ENCODE measurements around the gene TLR3. TPM values are rescaled to one million over a fixed set of nuclear protein-coding genes. Genes with fewer than 3 reads are reported as not detected.
A peak's percentile ranks its signal among the peaks of the same experiment; 100 is the strongest.

Gene TLR3
- total and polyA plus RNA-seq, 7 donors, result 0.49 to 4.0 (median 1.0) TPM

DNA sequence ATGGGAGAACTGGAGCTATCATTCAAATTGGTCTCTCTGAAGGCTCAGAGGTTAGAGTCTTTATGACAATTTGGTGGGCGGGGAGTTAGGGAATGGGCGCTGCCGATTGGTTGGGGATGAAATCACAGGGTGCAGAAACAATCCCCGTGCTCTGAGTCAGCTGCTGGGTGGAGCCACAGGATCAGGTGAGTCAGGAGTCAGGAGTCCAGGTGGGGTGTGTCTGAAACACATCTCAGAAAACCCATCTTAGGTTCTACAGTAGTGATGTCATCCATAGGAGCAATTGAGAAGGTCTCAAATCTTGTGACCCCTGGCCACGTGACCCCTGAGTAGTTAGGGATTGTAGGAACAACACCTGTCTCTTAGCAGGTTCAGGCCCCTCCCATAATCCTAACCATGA lies 41.6 kb upstream of the TLR3 start:
- WGBS, 3 donors, result 91 to 95% (median 93%) methylated on average over 5 of the region's 5 CpGs
- TF ChIP-seq, protein P1, sequence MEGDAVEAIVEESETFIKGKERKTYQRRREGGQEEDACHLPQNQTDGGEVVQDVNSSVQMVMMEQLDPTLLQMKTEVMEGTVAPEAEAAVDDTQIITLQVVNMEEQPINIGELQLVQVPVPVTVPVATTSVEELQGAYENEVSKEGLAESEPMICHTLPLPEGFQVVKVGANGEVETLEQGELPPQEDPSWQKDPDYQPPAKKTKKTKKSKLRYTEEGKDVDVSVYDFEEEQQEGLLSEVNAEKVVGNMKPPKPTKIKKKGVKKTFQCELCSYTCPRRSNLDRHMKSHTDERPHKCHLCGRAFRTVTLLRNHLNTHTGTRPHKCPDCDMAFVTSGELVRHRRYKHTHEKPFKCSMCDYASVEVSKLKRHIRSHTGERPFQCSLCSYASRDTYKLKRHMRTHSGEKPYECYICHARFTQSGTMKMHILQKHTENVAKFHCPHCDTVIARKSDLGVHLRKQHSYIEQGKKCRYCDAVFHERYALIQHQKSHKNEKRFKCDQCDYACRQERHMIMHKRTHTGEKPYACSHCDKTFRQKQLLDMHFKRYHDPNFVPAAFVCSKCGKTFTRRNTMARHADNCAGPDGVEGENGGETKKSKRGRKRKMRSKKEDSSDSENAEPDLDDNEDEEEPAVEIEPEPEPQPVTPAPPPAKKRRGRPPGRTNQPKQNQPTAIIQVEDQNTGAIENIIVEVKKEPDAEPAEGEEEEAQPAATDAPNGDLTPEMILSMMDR (IDR thresholded peaks at IDR 0.05), result no peak
- H3K4me3 ChIP-seq, result no peak overlapping the region
- no peaks in the 10 kb centered on the region for H3K27me3 ChIP-seq (ENCODE audit: insufficient read depth in 3 of 3, low read length in 2 of 3)
- peaks cover 20% of the 10 kb centered on the region for H3K4me1 ChIP-seq
- no peaks in the 10 kb centered on the region for H3K36me3 ChIP-seq (ENCODE audit: insufficient read depth in 1 of 2, low read depth in 1 of 2)
- H3K27ac ChIP-seq, result no peak overlapping the region
- intact Hi-C loops (cut with DNase I), result no loop called here
- no peak for ATAC-seq
- DNase-seq, result no peak
- no peaks in the 10 kb centered on the region for H3K9me3 ChIP-seq

DNA sequence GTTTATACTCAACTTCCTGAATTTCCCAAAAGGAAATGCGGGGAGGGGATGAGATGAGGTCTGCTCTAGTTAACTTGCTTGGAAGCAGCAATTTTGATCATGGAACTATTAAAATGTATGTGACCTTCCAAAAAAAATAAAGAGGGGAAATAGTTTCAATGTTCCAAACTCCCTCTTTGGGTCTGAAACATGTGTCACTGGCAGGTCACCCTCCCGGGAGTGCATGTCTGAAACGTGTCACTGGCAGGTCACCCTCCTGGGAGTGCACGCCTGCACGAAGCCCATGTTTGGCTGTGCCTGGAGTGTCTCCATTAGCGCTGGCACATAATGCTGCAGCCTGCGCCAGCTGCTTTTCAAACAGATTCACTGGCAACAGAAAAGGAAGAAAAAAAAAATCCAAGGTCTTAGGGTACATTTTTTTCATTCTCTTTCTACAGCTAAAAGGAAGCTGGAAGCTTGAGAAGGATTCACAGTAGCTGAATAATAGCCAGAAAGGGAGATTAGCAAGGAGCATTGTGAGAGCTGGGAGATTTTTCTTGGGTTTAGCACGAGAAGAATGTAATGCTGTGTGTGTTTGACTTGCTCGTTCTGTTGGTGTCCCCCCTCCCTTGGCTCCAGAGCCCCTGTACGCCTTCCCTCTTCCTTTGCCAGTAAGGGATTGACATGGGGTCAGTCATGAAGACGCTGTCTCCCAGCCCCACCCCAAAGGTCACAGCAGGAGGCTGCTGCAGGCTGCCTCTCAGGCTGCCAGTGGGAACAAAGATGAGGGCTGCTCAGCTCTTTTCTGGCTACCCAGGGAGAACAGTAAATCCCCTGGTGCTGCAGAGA lies 39.2 kb upstream of the TLR3 start:
- 3 to 10% (median 6%) methylated on average over 11 of the region's 11 CpGs for WGBS, 3 donors
- TF ChIP-seq, protein P1 (IDR thresholded peaks at IDR 0.05), result no peak
- ATAC-seq, result peak; percentile 85 to 96 (median 94)
- no peaks in the 10 kb centered on the region for H3K9me3 ChIP-seq
- H3K27ac ChIP-seq, result peak overlapping the region; percentile 28
- no peaks in the 10 kb centered on the region for H3K36me3 ChIP-seq (ENCODE audit: insufficient read depth in 1 of 2, low read depth in 1 of 2)
- no peaks in the 10 kb centered on the region for H3K27me3 ChIP-seq (ENCODE audit: insufficient read depth in 3 of 3, low read length in 2 of 3)
- intact Hi-C loops (cut with DNase I), result loop anchor here in 1 of 2 donors (10.0 kb wide), 1 partner anchor 825 kb away; the partner anchor contains the start of genes CFAP97 and SNX25
- peaks cover 20% of the 10 kb centered on the region for H3K4me1 ChIP-seq
- peak overlapping the region; percentile 41 for H3K4me3 ChIP-seq
- DNase-seq, result peak; percentile 64 to 84

DNA sequence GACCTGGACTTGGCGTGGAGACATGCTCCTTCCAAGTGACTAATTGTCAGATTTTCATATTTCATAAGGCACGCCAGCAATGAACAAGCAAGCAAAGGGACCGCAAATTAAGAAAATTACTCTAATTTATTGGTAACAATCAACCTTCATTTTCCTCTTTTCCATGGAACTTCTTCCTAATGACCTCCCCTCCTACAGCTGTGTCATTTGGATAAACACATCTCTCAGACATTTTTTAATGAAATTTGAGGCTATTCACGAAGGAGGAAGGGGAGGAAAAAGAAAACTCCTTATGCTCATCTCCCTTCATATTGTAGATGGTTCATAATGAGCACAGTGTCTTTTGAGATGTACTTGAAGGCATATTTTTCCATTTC lies 38.6 kb upstream of the TLR3 start:
- WGBS, 3 donors, result 8 to 12% (median 12%) methylated on average over 4 of the region's 4 CpGs
- peak overlapping the region; percentile 41 for H3K4me3 ChIP-seq
- TF ChIP-seq, protein P1 (IDR thresholded peaks at IDR 0.05), result no peak
- intact Hi-C loops (cut with DNase I), result loop anchor here in 1 of 2 donors (10.0 kb wide), 1 partner anchor 826 kb away; the partner anchor contains the start of genes CFAP97 and SNX25
- peak overlapping the region; percentile 28 for H3K27ac ChIP-seq
- no peak for ATAC-seq
- H3K27me3 ChIP-seq (ENCODE audit: insufficient read depth in 3 of 3, low read length in 2 of 3), result no peaks in the 10 kb centered on the region
- no peaks in the 10 kb centered on the region for H3K36me3 ChIP-seq (ENCODE audit: insufficient read depth in 1 of 2, low read depth in 1 of 2)
- no peak for DNase-seq
- H3K4me1 ChIP-seq, result peaks cover 20% of the 10 kb centered on the region
- no peaks in the 10 kb centered on the region for H3K9me3 ChIP-seq

GRCh38 chr4:186030795-186031194 lies 38.2 kb upstream of the TLR3 start:
- no peaks in the 10 kb centered on the region for H3K36me3 ChIP-seq (ENCODE audit: insufficient read depth in 1 of 2, low read depth in 1 of 2)
- intact Hi-C loops (cut with DNase I), result loop anchor here in 1 of 2 donors (10.0 kb wide), 1 partner anchor 826 kb away; the partner anchor contains the start of genes CFAP97 and SNX25

More at GRCh38 chr4:186030795-186031194, 38.2 kb upstream of the TLR3 start:
- WGBS, 3 donors, result 54 to 58% (median 56%) methylated on average over 3 of the region's 3 CpGs
- H3K27ac ChIP-seq, result peak overlapping the region; percentile 28
- no peaks in the 10 kb centered on the region for H3K27me3 ChIP-seq (ENCODE audit: insufficient read depth in 3 of 3, low read length in 2 of 3)
- peaks cover 20% of the 10 kb centered on the region for H3K4me1 ChIP-seq
- DNase-seq, result no peak
- H3K9me3 ChIP-seq, result no peaks in the 10 kb centered on the region
- TF ChIP-seq, protein P1 (IDR thresholded peaks at IDR 0.05), result no peak
- no peak for ATAC-seq
- no peak overlapping the region for H3K4me3 ChIP-seq

Measured in psoas muscle (tissue), 8 donors.